Measurements from ENCODE around the gene LOXL1.
A peak's percentile ranks its signal among the peaks of the same experiment; 100 is the strongest.

Gene LOXL1, protein sequence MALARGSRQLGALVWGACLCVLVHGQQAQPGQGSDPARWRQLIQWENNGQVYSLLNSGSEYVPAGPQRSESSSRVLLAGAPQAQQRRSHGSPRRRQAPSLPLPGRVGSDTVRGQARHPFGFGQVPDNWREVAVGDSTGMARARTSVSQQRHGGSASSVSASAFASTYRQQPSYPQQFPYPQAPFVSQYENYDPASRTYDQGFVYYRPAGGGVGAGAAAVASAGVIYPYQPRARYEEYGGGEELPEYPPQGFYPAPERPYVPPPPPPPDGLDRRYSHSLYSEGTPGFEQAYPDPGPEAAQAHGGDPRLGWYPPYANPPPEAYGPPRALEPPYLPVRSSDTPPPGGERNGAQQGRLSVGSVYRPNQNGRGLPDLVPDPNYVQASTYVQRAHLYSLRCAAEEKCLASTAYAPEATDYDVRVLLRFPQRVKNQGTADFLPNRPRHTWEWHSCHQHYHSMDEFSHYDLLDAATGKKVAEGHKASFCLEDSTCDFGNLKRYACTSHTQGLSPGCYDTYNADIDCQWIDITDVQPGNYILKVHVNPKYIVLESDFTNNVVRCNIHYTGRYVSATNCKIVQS

DNA sequence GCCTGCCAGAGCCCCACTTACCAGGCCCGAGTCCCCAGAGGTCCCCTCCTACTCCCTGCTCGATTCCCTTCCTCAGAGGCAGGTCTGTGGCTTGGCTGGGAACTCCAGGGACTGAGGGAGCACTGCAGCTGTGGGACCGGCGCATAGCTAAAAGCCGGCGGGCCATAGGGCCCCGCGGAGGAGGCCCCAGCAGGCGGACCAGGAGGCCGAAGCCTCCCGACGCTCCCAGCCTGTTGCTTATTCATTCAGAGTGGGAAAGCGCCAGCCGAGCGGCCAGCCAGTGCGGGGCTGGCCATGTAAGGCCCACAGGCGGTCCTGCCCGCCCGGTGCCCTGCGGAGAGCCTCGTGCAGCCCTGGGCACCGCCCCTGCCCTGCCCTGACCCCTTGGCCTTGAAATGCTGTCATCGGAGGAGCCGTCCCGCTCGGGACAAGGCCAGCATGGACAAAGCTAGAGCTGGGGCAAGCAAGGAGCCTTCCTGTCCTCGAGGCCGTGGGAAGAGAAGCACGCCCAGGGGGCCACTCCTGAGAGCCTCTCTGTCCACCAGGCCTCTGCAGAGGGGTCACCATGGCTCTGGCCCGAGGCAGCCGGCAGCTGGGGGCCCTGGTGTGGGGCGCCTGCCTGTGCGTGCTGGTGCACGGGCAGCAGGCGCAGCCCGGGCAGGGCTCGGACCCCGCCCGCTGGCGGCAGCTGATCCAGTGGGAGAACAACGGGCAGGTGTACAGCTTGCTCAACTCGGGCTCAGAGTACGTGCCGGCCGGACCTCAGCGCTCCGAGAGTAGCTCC is at the start of gene LOXL1:
Gene LOXL1, plus strand, starts transcription at position 244 of the 784 bp plus-strand sequence. Its CDS starts 322 bp downstream, at position 566.
- DNase-seq (ENCODE audit: low read depth), result no peak

DNA sequence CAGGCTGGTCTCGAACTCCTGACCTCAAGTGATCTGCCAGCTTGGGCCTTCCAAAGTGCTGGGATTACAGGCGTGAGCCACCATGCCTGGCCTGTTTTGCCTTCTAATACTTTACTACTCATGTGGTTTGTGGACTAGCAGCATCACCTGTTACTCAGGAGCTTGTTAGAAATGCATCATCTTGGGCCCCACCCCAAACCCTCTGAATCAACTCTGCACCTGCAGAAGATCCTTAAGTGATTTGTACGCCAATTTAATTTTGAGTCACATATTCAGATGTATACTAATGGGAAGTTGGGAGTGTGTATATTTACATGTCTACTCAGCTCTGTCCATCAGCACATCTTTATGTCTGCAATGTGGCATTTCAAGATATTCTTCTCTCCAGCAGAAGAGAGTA is 46.8 kb upstream of the LOXL1 start:
- DNase-seq (ENCODE audit: low read depth), result no peak

DNA sequence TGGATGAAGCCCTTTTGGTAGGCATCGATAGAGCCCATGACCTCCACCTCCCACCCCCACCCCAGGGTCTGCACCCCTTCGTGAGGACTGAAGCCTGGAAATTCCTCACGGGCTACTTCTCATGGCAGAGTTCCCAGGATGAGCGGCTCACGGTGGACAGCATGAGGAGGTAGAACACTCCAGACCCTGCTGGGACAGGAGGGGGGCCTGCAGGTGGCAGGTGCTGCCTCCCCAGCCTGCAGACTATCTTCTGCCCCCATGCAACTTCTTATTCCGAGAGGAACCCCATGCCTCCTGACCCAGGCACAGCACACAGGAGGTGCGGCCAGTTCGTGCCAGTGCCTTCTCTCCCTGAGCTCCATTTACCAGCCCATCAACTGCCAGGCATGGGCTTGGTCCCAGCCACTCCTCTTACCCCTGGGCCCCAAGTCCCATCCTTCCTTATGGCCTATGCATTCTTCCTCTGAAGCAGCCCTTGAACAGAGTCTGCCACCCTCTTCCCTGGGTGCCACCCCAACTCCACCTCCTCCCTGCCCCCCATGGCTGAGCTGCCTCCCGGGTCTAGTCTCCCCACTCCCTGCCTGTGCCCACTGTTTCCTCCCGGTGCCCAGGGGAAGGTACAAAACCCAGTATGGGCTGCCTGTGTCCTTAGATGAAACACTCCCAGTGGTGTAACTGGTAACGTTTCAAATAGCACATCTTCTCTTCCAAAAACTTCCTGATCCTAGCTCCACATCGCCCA is 44.5 kb upstream of the LOXL1 start:
- DNase-seq (ENCODE audit: low read depth), result no peak

DNA sequence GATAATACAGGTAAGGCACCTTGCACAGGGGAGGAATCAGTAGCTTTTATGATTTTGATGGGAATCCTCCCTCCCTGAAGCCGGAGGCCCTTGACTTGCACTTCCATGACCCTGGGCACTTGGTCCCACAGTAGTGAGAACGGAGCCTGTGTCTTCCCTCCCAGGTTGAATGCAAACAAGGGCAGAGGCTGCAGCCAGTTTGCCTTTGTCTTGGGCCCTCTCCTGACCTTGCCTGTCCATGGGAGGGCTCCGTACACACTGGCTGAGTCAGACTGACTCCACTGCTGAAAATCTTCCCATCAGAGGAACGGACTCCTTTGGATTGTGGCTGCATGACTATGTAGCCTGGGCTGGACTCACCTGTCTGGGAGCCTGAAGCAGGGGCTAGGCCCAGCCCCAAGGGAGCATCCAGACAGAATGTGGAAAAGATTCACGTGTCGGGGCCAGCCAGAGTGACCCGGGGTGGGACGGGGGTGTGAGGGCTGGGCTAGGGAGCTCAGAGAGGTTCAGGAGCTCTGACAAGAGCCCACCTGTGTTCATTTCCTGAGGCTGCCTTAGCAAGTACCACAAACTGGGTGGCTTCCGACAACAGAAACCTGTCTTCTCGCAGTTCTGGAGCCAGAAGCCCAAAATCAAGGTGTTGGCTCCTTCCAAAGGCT is 43.4 kb upstream of the LOXL1 start:
- no peak for DNase-seq (ENCODE audit: low read depth)

DNA sequence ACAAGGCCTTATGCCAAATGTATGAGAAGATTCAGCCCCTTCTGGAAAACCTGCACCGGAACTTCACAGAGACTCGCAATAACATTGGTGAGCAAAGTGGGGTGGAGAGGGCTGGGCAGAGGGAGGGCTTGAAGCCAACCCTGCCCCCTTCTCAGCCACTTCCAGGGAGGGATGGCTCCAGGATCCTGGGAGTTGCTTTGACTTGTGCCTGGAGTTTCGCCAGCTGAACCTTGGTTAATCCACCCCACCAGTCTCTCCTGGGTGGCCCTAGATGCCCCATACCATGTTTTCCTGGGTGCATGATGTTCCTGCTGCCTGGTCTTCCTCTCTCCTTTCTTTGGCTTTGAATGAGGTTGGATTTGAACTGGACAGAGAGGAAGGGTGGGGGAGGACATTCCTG is 42.1 kb upstream of the LOXL1 start:
- DNase-seq (ENCODE audit: low read depth), result no peak

DNA sequence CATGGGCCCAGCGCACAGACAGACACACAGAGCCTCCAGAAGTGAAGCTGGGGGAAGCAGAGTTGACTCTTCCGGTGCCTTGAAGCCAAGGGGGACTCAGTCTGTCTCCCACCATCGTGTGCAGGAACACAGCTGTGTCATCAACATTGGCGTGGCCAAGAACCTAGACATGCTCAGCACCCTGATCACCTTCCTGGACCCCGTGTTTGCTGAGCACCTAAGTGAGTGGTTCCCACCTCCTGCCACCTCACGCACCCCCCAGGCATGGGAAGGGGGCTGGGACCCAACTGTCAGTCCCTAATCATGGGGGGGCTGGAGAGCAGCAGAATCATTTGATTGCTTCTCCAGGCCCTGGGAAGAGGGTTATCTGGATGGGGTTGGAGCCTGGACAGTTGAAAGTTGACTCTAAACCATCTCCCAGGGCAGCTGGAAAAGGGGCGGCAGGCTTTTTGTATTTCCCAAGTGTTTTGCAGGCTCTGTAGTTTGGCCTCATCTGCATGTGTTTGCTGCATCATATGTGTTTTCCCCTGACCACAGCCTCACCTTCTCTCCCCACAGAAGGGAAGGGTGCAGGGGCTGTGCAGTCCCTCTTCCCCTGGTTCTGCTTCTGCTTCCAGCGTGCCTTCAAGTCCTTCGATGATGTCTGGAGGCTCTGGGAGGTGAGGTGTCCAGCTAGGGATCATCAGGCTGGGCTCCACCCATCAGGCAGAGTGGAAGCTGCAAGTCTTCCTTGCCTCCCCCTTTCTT is 40.1 kb upstream of the LOXL1 start:
- DNase-seq (ENCODE audit: low read depth), result no peak

DNA sequence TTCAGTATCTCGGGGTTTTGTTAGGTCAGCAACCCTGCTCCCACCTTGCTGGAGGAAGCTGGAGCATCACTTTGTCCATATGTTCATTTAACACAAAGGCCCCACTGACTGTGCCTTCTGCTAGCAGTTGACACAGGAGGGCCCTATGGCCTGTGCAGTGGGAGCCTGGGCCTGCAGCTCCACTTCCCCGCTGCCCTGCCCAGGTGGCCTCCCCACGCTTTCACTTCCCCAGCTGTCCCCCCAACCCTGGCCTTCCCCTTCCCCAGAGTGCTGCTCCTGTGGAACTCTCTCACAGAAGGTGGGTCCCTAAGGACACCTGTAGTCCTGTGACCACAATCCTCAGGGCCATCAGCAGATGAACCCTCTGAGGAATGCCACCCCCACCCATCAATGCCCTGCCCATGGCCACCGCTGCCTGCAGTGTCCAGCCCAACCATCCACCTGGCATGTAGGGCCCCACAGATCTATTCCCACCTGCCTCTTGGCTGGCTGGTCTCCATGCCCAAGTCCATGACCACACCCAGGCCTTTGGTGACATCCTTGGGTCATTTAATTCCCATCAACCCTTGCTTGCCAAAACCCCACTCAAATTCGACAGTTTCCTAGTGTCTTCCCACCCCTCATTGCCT is 39.4 kb upstream of the LOXL1 start:
- DNase-seq (ENCODE audit: low read depth), result no peak

DNA sequence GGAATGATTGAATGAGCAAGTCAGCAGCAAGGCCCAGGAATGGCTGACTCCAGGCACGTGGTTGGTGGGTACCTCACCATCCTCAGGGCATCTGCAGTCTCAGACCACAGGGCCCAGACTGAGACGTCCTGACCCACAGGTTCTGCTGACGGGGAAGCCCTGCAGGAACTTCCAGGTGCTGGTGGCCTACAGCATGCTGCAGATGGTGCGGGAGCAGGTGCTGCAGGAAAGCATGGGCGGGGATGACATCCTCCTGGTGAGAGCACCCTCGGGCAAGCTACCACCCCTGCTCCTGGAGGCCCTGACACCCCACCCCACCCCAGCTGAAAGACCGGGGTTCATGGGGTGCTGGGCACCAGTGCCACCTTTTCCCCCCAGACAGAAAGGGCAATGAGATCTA is 38.8 kb upstream of the LOXL1 start:
- no peak for DNase-seq (ENCODE audit: low read depth)

DNA sequence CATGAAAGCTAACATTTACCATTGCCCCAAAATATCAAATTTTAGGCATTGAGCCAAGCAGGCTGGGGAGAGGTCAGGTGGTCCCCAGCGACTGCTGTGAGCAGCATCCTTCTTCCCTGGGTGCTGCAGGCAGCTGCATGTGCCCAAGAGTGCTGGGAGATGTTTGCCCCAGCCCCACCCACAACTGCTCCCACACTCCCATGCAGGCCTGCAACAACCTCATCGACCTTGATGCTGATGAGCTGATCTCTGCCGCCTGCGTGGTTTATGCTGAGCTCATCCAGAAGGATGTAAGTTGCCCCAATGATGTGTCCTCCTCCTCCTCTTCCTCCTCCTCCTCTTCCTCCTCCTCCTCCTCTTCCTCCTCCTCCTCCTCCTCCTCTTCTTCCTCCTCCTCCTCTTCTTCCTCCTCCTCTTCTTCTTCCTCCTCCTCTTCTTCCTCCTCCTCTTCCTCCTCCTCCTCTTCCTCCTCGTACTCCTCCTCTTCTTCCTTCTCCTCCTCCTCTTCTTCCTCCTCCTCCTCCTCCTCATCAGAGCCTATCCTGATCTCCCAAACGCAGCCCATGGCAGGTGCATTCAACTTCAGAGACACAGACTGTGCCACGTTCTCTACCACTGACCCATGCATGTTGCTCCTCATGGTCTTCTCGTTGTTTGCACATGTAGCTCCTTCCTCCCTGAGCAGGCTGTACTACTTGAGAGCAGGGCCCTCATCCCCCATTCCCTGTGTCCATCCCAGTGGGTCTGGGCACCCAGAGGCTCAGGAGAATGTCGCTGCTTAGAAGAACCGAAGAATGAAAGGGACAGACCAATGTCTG is 37.8 kb upstream of the LOXL1 start:
- no peak for DNase-seq (ENCODE audit: low read depth)

DNA sequence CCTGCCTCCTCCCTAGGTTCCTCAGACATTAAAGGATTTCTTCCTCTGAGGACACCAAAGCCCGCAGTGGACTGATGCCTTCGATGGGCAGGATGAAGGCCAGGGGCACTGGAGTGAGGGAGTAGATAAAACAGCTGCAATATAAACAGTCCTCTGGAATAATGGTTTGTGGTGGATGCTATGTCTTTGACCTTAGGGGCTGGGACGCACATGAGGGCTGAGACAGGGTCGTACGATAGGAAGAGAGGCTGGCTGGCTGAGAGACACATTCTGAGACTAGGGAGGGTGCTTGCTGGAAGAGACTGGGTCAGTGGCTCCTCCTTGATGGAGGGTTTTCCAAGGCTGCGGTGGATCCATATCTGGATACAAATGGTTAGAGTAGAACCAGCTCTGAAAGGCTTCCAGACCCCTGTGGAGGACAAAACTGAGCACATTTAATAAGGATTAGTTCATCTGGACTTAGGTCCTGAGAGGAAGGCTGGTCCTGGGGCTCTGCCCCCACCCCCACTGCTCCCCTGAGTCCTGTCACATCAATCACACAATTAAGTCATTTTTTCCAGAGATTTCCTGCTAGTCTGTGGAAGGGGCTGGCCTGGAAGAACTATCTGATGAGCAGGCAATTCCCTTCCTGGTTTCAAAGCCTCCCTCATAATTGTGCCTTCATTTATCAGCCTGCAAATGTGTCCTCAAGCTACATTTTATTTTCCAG is 37.1 kb upstream of the LOXL1 start:
- DNase-seq (ENCODE audit: low read depth), result no peak

DNA sequence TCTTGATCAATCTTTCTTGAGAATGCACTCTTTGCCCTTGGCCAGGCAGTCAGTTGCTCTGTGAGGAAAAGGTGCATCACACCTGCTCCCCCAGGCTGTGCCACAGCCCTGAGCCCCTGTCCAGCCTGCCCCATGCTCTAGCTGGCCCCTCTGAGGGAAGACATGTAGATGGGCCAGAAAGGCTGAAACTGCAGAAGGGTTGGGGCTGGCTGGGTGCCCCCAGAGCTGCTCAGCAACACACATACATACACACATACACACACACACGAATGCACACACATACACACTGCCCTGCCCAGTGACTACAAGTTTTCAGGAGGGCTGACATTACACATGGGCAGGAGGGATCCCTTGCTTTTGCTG is 36.5 kb upstream of the LOXL1 start:
- no peak for DNase-seq (ENCODE audit: low read depth)

DNA sequence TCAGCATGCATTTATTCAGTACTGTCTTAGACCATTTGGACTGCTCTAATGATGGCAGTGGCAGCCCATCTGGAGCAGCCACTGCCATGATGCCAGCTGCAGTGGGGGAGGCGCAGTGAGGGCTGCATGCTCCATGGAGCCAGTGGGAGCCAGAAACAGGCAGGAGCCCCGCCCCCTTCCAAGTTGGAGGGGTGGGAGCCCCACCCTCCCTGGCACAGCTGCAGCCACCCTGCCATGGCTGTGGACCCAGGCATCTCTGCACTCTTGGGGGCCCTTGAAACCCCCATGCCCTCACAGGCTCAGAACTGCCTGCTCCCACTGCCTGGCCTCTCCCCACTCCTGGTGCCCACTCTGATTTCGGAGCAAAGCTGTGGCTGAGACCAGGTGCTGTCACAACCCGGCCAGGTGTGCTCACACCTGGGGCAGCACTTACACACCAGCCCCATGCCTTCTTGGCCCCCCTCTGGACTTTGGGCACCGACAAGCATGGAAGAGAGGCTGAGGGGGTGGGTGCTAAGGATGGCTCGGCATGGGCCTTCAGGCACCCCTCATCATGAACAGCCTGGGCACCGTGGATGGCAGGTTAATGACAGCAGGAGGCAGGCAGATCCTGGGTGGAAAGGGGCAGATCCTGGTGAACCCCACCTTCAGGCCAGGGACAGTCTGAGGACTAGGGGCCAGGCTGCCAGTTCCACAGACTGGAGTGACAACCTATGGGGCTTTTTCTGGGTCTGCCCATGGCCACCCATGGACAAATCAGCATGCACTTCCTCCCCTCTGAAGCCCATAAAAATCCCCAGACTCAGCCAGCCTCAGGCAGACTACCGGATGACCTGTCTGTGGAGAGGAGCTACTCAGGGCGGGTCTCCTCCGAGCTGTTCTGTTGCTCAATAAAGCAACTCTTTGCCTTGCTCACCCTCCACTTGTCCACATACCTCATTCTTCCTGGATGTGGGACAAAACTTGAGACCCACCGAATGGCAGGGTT is 34.6 kb upstream of the LOXL1 start:
- no peak for DNase-seq (ENCODE audit: low read depth)

DNA sequence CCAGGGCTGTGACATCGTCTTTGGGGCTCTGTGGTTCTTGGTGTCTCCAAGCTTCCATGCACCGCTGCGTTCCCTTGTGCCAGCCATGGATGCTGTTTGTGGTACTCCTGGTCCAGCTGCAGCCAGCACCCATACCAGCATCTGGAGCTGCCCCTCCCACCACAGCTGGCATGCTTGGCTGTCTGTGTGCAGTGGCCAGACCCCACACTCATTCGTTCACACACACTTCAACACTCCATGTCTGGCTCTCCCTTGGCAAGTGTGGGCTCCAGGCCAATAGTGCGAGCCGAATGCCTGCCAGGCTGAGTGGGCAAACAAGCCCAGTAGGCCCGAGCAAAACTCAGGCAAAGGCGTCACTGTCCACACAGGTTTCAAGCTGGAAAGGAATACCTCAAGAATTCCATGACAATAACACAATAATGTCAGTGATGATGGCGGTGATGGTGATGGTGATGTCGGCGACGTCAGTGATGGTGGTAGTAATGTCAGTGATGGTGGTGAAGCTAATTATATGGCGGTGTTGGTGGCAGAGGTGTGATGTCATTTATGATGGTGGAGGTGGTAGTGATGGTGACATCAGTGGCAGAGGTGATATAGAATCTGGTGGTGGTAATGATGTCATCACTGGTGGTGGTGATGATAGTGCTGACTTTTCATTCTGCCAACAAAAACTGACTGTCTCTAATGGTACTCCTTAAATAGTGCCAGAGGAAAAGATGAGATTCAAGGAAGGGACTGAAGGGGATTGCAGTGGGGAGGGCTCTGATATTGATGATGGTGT is 33.6 kb upstream of the LOXL1 start:
- no peak for DNase-seq (ENCODE audit: low read depth)

DNA sequence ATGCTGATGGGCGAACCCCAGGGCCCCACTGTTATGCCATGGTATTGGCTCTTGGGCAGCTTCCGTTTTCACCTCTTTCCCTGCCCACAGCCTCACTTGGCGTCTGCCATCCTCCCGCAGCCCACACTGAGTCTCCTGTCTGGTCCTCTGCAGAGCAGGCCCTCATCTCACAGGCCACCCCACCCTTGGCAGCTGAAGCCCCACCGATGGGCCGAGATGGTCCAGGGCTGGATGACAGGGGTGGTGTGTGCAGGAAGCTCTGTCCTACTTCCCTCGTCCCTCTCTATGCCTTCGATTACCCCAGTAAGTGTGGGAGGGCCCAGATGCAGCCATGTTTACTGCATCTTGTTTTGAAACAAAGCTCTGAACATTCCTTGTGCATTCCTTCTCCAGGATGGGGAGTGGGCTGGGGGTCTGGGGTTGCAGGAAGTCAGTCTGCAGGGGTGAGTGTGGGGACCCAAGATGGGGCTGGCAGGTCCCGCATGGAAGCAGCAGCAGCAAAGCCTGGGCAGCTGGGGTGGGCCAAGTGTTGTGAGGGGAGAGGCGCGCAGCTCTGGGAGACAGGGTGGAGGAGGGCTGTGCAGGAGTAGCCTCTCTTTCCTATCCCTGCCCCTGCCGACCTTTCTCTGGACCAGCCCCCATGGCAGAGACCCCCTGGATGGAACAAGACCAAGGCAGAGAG is 32.0 kb upstream of the LOXL1 start:
- DNase-seq (ENCODE audit: low read depth), result no peak

DNA sequence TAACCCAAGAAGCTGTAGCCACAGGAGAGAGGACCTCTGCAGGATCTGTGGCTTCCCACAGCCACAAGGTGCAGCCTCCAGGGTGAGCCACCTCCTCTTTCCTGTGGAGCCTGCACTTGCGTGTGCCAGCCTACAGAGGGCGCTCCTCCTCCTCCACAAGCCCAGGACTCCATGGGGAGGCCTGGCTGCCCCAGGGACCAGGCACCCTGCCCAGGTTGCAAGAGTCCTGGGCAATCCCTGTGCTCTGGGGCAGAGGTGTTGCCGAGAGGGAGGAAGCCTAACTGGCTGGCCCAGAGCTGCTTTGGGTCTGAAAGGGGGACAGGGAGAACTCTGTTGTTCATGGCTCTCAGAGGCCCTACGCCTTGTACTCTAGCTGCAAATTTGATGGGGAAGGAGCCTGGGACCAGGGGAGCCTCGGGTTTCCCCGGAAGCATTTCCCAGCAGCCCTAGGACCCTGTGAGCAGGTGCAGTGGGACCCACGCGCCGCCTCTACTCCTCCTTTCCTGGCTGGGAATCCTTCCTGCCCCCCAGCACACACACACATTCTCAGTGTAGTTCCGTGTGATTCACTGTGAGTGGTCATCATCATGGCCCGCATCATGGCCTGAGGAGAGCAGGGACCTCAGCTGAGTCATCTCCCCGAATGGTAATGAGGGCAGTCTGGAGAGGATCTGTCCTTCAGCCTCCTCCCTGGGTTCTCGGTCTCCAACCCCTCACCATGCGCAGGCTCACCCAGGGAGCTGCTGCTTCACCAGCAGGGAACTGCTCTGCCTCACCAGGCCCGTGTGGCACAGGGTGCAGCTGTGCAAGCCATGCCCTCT is 28.6 kb upstream of the LOXL1 start:
- DNase-seq (ENCODE audit: low read depth), result peak; percentile 26
